H1 (cell line): ENCODE results near the gene ENKD1. TPM values are rescaled to one million over a fixed set of nuclear protein-coding genes. Genes with fewer than 3 reads are reported as not detected.

Experiments used
- CTCF ChIA-PET: fragments of 300-600 bp; sonication (Branson Sonifier 250); formaldehyde crosslinking; loops from one replicate; lab custom pipeline; 2021; ENCODE audit not compliant: partially characterized antibody; lab: Charles Lee
- POLR2A ChIA-PET: fragments of 300-600 bp; sonication (Branson Sonifier 250); formaldehyde crosslinking; loops from one replicate; lab custom pipeline; 2021; ENCODE audit warnings: inconsistent platforms; ENCODE audit not compliant: partially characterized antibody; lab: Charles Lee
- DNase-seq, 2 experiments: peaks; one replicate each; pipeline versions ENCODE4 v3.0.0 to v3.0.0-alpha.2; 2010 to 2022; ENCODE audit warnings: low spot score in 2 of 2, low read depth in 1 of 2, mixed read lengths in 1 of 2
- FAIRE-seq: peaks from 2 replicates; lab custom pipeline; 2011; peaks lifted over from hg19 to GRCh38; lab: Jason Lieb, UNC
- H2AFZ ChIP-seq: 2 replicates; pipeline ENCODE4 v1.8.1; 2012; ENCODE audit warnings: low read length, inconsistent platforms
- H2AK5ac ChIP-seq: 2 replicates; pipeline ENCODE4 v1.6.1; 2013; ENCODE audit warnings: low read depth, low read length
- H2BK120ac ChIP-seq: replicated peaks from 2 replicates; pipeline ENCODE3; 2013; ENCODE audit warnings: low read depth, low read length, inconsistent platforms
- H2BK12ac ChIP-seq: 2 replicates; pipeline ENCODE4 v1.6.1; 2013; ENCODE audit warnings: low read depth, low read length
- H2BK15ac ChIP-seq: 2 replicates; pipeline ENCODE4 v1.6.1; 2013; ENCODE audit warnings: low read length
- H2BK20ac ChIP-seq: 2 replicates; pipeline ENCODE4 v1.6.1; 2013; ENCODE audit warnings: low read length
- H2BK5ac ChIP-seq: 2 replicates; pipeline ENCODE4 v1.6.1; 2013; ENCODE audit warnings: low read depth, low read length
- H3K14ac ChIP-seq: 2 replicates; pipeline ENCODE4 v1.6.1; 2013; ENCODE audit warnings: inconsistent platforms; ENCODE audit not compliant: insufficient read length
- H3K18ac ChIP-seq: 2 replicates; pipeline ENCODE4 v1.6.1; 2013; ENCODE audit warnings: low read length; ENCODE audit errors: extremely low read depth
- H3K23ac ChIP-seq: 2 replicates; pipeline ENCODE4 v1.6.1; 2013; ENCODE audit warnings: inconsistent platforms; ENCODE audit not compliant: insufficient read length
- H3K23me2 ChIP-seq: 2 replicates; pipeline ENCODE4 v1.6.1; 2013; ENCODE audit warnings: low read depth, low read length
- H3K27ac ChIP-seq: 2 replicates; pipeline ENCODE4 v1.6.1; 2011; ENCODE audit warnings: low read depth, low read length, inconsistent platforms
- H3K27me3 ChIP-seq, 4 experiments: replicated peaks in 1 of 4; 1 replicate in 1 of 4; 2 replicates in 3 of 4; pipeline versions ENCODE4 v1.6.1 to v1.8.1; 2011 to 2013; ENCODE audit warnings: low read length in 3 of 4, mild to moderate bottlenecking in 3 of 4, inconsistent platforms in 2 of 4, mixed read lengths in 2 of 4, moderate library complexity in 1 of 4; ENCODE audit not compliant: control insufficient read depth in 3 of 4, insufficient read depth in 3 of 4; ENCODE audit errors: extremely low read depth in 1 of 4
- H3K36me3 ChIP-seq, 4 experiments: 2 replicates each; pipeline versions ENCODE4 v1.6.1 to v1.8.1; 2011 to 2013; ENCODE audit warnings: mild to moderate bottlenecking in 4 of 4, low read length in 3 of 4, moderate library complexity in 2 of 4, control low read depth in 1 of 4, inconsistent platforms in 1 of 4; ENCODE audit not compliant: insufficient read depth in 4 of 4, control insufficient read depth in 2 of 4
- H3K4ac ChIP-seq: replicated peaks from 2 replicates; pipeline ENCODE3; 2013; ENCODE audit warnings: low read length, low read depth, mixed read lengths, inconsistent platforms; ENCODE audit not compliant: insufficient read length
- H3K4me1 ChIP-seq, 4 experiments: replicated peaks in 1 of 4; 1 replicate in 1 of 4; 2 replicates in 3 of 4; pipeline versions ENCODE4 v1.6.1 to v1.8.1; 2011 to 2013; ENCODE audit warnings: low read length in 3 of 4, inconsistent platforms in 2 of 4, mixed read lengths in 1 of 4; ENCODE audit not compliant: insufficient read depth in 4 of 4, control insufficient read depth in 3 of 4
- H3K4me2 ChIP-seq, 2 experiments: 2 replicates each; pipeline versions ENCODE4 v1.6.1 to v1.8.1; 2011 to 2013; ENCODE audit warnings: low read depth in 2 of 2, low read length in 2 of 2, control low read depth in 1 of 2, inconsistent platforms in 1 of 2, mild to moderate bottlenecking in 1 of 2; ENCODE audit not compliant: insufficient read depth in 1 of 2
- H3K4me3 ChIP-seq, 4 experiments: fragments of 200-600, 300-600 bp in 1 of 4; sonication (generic), shearing (Covaris generic), sonication (Bioruptor Twin) in 1 of 4; 2 replicates each; pipeline versions ENCODE4 v1.5.1 to v1.8.1; 2011 to 2016; ENCODE audit warnings: low read length in 4 of 4, low read depth in 3 of 4, control low read depth in 2 of 4, inconsistent platforms in 2 of 4, mild to moderate bottlenecking in 2 of 4, mixed read lengths in 1 of 4, moderate library complexity in 1 of 4; ENCODE audit not compliant: insufficient read depth in 2 of 4; ENCODE audit errors: extremely low read depth in 1 of 4
- H3K56ac ChIP-seq: replicated peaks from 2 replicates; pipeline ENCODE3; 2013; ENCODE audit warnings: low read depth, mild to moderate bottlenecking, mixed read lengths, low read length, inconsistent platforms; ENCODE audit not compliant: insufficient read length
- H3K79me1 ChIP-seq: 2 replicates; pipeline ENCODE4 v1.6.1; 2013; ENCODE audit warnings: low read depth, low read length, control low read depth
- H3K79me2 ChIP-seq, 2 experiments: 2 replicates each; pipeline versions ENCODE4 v1.6.1 to v1.8.1; 2012 to 2013; ENCODE audit warnings: low read length in 2 of 2, mild to moderate bottlenecking in 2 of 2, inconsistent platforms in 1 of 2; ENCODE audit not compliant: insufficient read depth in 2 of 2, control insufficient read depth in 1 of 2
- H3K9ac ChIP-seq, 4 experiments: replicated peaks in 1 of 4; 1 replicate in 1 of 4; 2 replicates in 3 of 4; pipeline versions ENCODE4 v1.6.1 to v1.8.1; 2011 to 2013; ENCODE audit warnings: low read depth in 3 of 4, low read length in 3 of 4, control low read depth in 2 of 4, mild to moderate bottlenecking in 2 of 4, moderate library complexity in 2 of 4, inconsistent platforms in 1 of 4; ENCODE audit errors: extremely low read depth in 1 of 4
- H3K9me3 ChIP-seq, 2 experiments: 2 replicates each; pipeline versions ENCODE4 v1.6.1 to v1.8.1; 2012 to 2013; ENCODE audit warnings: mild to moderate bottlenecking in 2 of 2, moderate library complexity in 2 of 2, control low read depth in 1 of 2, inconsistent platforms in 1 of 2, low read depth in 1 of 2, low read length in 1 of 2, mixed read lengths in 1 of 2; ENCODE audit not compliant: insufficient read depth in 2 of 2
- H4K20me1 ChIP-seq, 2 experiments: replicated peaks in 1 of 2; 2 replicates each; pipeline versions ENCODE3 to v1.8.1; 2011 to 2013; ENCODE audit warnings: inconsistent platforms in 2 of 2, low read length in 2 of 2, mild to moderate bottlenecking in 1 of 2; ENCODE audit not compliant: insufficient read depth in 2 of 2, control insufficient read depth in 1 of 2
- H4K5ac ChIP-seq: 2 replicates; pipeline ENCODE4 v1.6.1; 2013; ENCODE audit warnings: low read length, low read depth, mixed read lengths, inconsistent platforms; ENCODE audit not compliant: insufficient read length
- H4K8ac ChIP-seq: 2 replicates; pipeline ENCODE4 v1.8.0; 2013; ENCODE audit warnings: mild to moderate bottlenecking, moderate library complexity, low read length, inconsistent platforms; ENCODE audit not compliant: insufficient read depth; ENCODE audit errors: extremely low read depth
- H4K91ac ChIP-seq: replicated peaks from 2 replicates; pipeline ENCODE3; 2013; ENCODE audit warnings: low read length, mixed read lengths, inconsistent platforms; ENCODE audit not compliant: insufficient read length
- CREB1 ChIP-seq: IDR thresholded peaks from 2 replicates; pipeline ENCODE4 v1.6.1; 2012; ENCODE audit warnings: inconsistent platforms
- FOSL1 ChIP-seq: IDR thresholded peaks from 2 replicates; pipeline ENCODE4 v1.6.1; 2011; ENCODE audit warnings: mild to moderate bottlenecking, low read depth, low read length, moderate library complexity; ENCODE audit not compliant: insufficient read depth
- HDAC6 ChIP-seq: IDR thresholded peaks from one replicate; pipeline ENCODE4 v1.7.1; 2012; ENCODE audit warnings: low read depth, mild to moderate bottlenecking, inconsistent platforms, low read length, moderate library complexity
- NANOG ChIP-seq: IDR thresholded peaks from 2 replicates; pipeline ENCODE4 v1.6.1; 2011; ENCODE audit warnings: low read length, low read depth, mild to moderate bottlenecking, inconsistent platforms; ENCODE audit not compliant: insufficient read depth, poor library complexity, severe bottlenecking
- POU5F1 ChIP-seq: IDR thresholded peaks from 2 replicates; pipeline ENCODE4 v1.6.1; 2011; ENCODE audit warnings: low read depth, mild to moderate bottlenecking, low read length, moderate library complexity
- RBBP5 ChIP-seq: IDR thresholded peaks from 2 replicates; pipeline ENCODE4 v1.7.1; 2012; ENCODE audit warnings: low read depth, mild to moderate bottlenecking, inconsistent platforms, low read length, moderate library complexity, borderline replicate concordance
- RFX5 ChIP-seq: IDR thresholded peaks from 2 replicates; pipeline ENCODE4 v1.6.1; 2011; ENCODE audit warnings: low read depth, low read length, improper control_type of control experiment, borderline replicate concordance
- SIX5 ChIP-seq: IDR thresholded peaks from 2 replicates; pipeline ENCODE4 v1.6.1; 2011; ENCODE audit warnings: mild to moderate bottlenecking, low read depth, low read length
- SP1 ChIP-seq: IDR thresholded peaks from 2 replicates; pipeline ENCODE4 v1.6.1; 2011; ENCODE audit warnings: low read depth, low read length
- SP2 ChIP-seq: IDR thresholded peaks from 2 replicates; pipeline ENCODE4 v1.6.1; 2012; ENCODE audit warnings: mild to moderate bottlenecking, low read length, inconsistent platforms
- TBP ChIP-seq: IDR thresholded peaks from 2 replicates; pipeline ENCODE4 v1.6.1; 2011; ENCODE audit warnings: low read depth, low read length, improper control_type of control experiment
- WGBS, 2 experiments: shearing (Covaris generic) in 1 of 2; methylation state at CpG; one replicate each; pipeline versions ENCODE4 v1.1.6 to v1.1.7; 2013 to 2015; ENCODE audit warnings: low lambda C conversion rate in 2 of 2, mixed read lengths in 2 of 2, inconsistent platforms in 1 of 2, low coverage in 1 of 2, missing lambda C conversion rate in 1 of 2; ENCODE audit not compliant: insufficient replicate concordance in 2 of 2, insufficient coverage in 1 of 2, insufficient read length in 1 of 2; ENCODE audit errors: extremely low coverage in 1 of 2, missing lambda C conversion rate in 1 of 2; 5-methylcytosine and 5-hydroxymethylcytosine counted together
- polyA plus RNA-seq, 7 experiments: library from polyadenylated mRNA; depleted of rRNA in 3 of 7; stranded (reverse) in 5 of 7; unstranded in 2 of 7; fragments of >200 nt in 5 of 7; fragments of 200-250 nt in 2 of 7; gene quantifications; 1 replicate in 5 of 7; 2 replicates in 1 of 7; 4 replicates in 1 of 7; pipeline versions ENCODE4 v1.2.1 to v1.2.3, GENCODE V29; 2011 to 2013; ENCODE audit warnings: missing spikeins in 2 of 7, mixed read lengths in 2 of 7
- total RNA-seq: library from RNA; stranded (reverse); fragmentation: NEBNext Ultra II Directional; extraction: Animal tissue kit (Norgen Biotek cat#: 25700); gene quantifications from 2 replicates; pipeline ENCODE4 v1.2.1, GENCODE V29; 2021
- TF ChIP-seq, protein P1 (sequence below): IDR thresholded peaks from 2 replicates; pipeline ENCODE4 v1.6.1; 2012; ENCODE audit warnings: inconsistent platforms

Gene ENKD1
- total and polyA plus RNA-seq, 2 of the 8 experiments (the other 6 are each of a cell fraction or from before 2014, with no cell fraction given) = 12.9 to 16.1 TPM

DNA sequence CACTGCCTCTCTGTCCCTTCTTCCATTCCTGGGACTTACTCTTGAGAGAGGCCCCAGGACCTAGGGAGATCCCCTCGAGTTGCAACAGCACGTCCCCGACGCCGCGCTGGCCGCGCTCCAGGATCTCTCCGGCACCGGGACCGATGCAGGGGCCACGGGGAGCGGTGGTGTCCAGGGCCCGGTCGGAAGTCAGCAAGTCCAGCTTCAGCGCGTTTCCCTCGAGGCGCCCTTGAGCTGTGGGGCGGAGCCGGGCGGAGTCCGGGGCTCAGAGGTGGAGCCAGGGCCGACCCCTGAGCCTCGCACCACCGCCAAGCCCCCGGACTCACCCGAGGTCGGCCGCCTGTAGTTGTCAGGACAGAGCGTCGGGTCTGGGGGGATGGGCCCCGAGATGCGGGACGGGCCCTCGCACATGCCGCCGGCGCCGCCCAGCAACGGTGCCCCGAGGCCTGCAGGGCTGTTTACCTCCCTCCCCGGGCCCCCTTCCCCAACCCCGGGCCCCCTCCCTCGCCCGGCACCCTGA, 458 bp downstream of the ENKD1 start:
- no peak overlapping the region for H4K8ac ChIP-seq
- no peak overlapping the region; the same call in 1 of the 2 replicates for H3K18ac ChIP-seq
- 2% methylated on average over 30 of the region's 46 CpGs; no CpG with 5 or more reads in 1 of the 2 experiments for whole genome bisulfite sequencing, 2 experiments
- no peak overlapping the region for H3K56ac ChIP-seq
- DNase-seq = peak in 1 of 2 experiments; percentile 80
- peak overlapping the region; percentile 4; the same call in 1 of the 2 replicates for H2AFZ ChIP-seq
- H4K5ac ChIP-seq = no peak overlapping the region
- H3K23ac ChIP-seq = no peak overlapping the region
- H4K91ac ChIP-seq = no peak overlapping the region
- H3K27me3 ChIP-seq = peaks cover 0 to 3% (median 0%) of the 10 kb centered on the region in 4 experiments; a peak in 2 of 7 replicates
- no peak overlapping the region for H2BK12ac ChIP-seq
- peaks cover 18% of the 10 kb centered on the region; the same call in 1 of the 2 replicates for H3K23me2 ChIP-seq
- no peak overlapping the region for H2BK20ac ChIP-seq
- no peak overlapping the region for H3K14ac ChIP-seq
- peaks cover 0 to 29% (median 20%) of the 10 kb centered on the region in 4 experiments; a peak in 5 of 7 replicates for H3K4me1 ChIP-seq
- no peak overlapping the region for H2AK5ac ChIP-seq
- peak overlapping the region; percentile 78 to 95 for H3K4me2 ChIP-seq
- no peak for FAIRE-seq
- H3K27ac ChIP-seq = no peak overlapping the region
- H3K9me3 ChIP-seq = no peaks in the 10 kb centered on the region
- peak overlapping the region in 2 of 4 experiments; percentile 2 to 62; a peak in 5 of 7 replicates for H3K9ac ChIP-seq
- H3K79me1 ChIP-seq = no peaks in the 10 kb centered on the region
- no peaks in the 10 kb centered on the region for H3K79me2 ChIP-seq
- no peak overlapping the region for H2BK15ac ChIP-seq
- no peaks in the 10 kb centered on the region for H3K36me3 ChIP-seq
- peaks cover 6 to 8% of the 10 kb centered on the region in 2 experiments for H4K20me1 ChIP-seq
- ChIA-PET POLR2A (interaction anchor here (0.6 to 1.9 kb wide), 3 partner anchors 11 to 185 kb away, joined by 4 to 5 read pairs (median 4); partner anchors contain the start of gene ATP6V0D1), CTCF (interaction anchor here (0.7 to 13.7 kb wide), 15 partner anchors 11 to 276 kb away, joined by 3 to 202 read pairs (median 4); partner anchors contain the start of genes CARMIL2 and RIPOR1)
- H2BK5ac ChIP-seq = no peak overlapping the region
- peak overlapping the region; percentile 44 to 73 (median 51) for H3K4me3 ChIP-seq
- H3K4ac ChIP-seq = no peak overlapping the region
- no peak overlapping the region for H2BK120ac ChIP-seq
- no peak for TF ChIP-seq TBP
- TF ChIP-seq SP2 = no peak
- TF ChIP-seq RBBP5 = 0 out of 2 replicates have a peak, but pooled peaks have one; percentile 30
- TF ChIP-seq FOSL1 = no peak
- TF ChIP-seq, protein P1, sequence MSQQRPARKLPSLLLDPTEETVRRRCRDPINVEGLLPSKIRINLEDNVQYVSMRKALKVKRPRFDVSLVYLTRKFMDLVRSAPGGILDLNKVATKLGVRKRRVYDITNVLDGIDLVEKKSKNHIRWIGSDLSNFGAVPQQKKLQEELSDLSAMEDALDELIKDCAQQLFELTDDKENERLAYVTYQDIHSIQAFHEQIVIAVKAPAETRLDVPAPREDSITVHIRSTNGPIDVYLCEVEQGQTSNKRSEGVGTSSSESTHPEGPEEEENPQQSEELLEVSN = peak; percentile 10; the same call in 1 of the 2 replicates
- no peak for TF ChIP-seq SP1
- TF ChIP-seq POU5F1 = no peak
- no peak for TF ChIP-seq SIX5
- no peak for TF ChIP-seq RFX5
- TF ChIP-seq CREB1 = no peak
- no peak for TF ChIP-seq NANOG
- TF ChIP-seq HDAC6 = no peak
